HepG2 (cell line): ENCODE data around the gene GPR152. TPM values are rescaled to one million over a fixed set of nuclear protein-coding genes. Genes with fewer than 3 reads are reported as not detected.

Experiments used
- ATAC-seq: fragments of 200-7000 bp; cut with Tn5 transposase; 3 replicates; pipeline ENCODE4 v1.9.1; 2020; ENCODE audit warnings: mild to moderate bottlenecking, moderate library complexity
- BruUV-seq: library from RNA; stranded (reverse); fragments of 400-500 nt; replicated peaks from 2 replicates; lab custom pipeline; 2021; lab: Mats Ljungman, UMichigan
- CTCF ChIA-PET: fragments of 300-600 bp; formaldehyde crosslinking; extraction: SDS; loops from one replicate; lab custom pipeline; 2021; ENCODE audit warnings: low total read pairs, inconsistent platforms, low intra/inter-chr PET ratio; lab: Yijun Ruan, JAX
- POLR2A ChIA-PET: fragments of 350-600 bp; sonication (Branson Sonifier 250); formaldehyde crosslinking; loops from one replicate; lab custom pipeline; 2020; ENCODE audit warnings: antibody characterized with exemption, inconsistent platforms; lab: Yijun Ruan, JAX
- DNase-seq: peaks from one replicate; pipeline ENCODE4 v3.0.0-alpha.2; 2015; ENCODE audit warnings: low spot score
- FAIRE-seq: peaks from 3 replicates; lab custom pipeline; 2011; peaks lifted over from hg19 to GRCh38; lab: Jason Lieb, UNC
- H2AFZ ChIP-seq: one replicate; pipeline ENCODE4 v1.6.1; 2011; ENCODE audit warnings: low read length, inconsistent platforms
- H3K27ac ChIP-seq: fragments of 300-600 bp; 3 replicates; pipeline ENCODE4 v1.8.0; 2011; ENCODE audit warnings: mixed run types, mild to moderate bottlenecking, mixed read lengths, low read length, inconsistent platforms; ENCODE audit not compliant: insufficient read depth; ENCODE audit errors: extremely low read length
- H3K27me3 ChIP-seq, 2 experiments: fragments of 200-600 bp in 1 of 2; 2 replicates in 1 of 2; 3 replicates in 1 of 2; pipeline versions ENCODE4 v1.6.0 to v1.8.0; 2011; ENCODE audit warnings: low read length in 2 of 2, mild to moderate bottlenecking in 2 of 2, moderate library complexity in 2 of 2, inconsistent platforms in 1 of 2; ENCODE audit not compliant: insufficient read depth in 2 of 2, control insufficient read depth in 1 of 2
- H3K36me3 ChIP-seq, 2 experiments: fragments of 200-600 bp in 1 of 2; replicated peaks in 1 of 2; 2 replicates in 1 of 2; 3 replicates in 1 of 2; pipeline versions ENCODE4 v1.5.1 to v1.8.0; 2011; ENCODE audit warnings: low read length in 2 of 2, inconsistent platforms in 1 of 2; ENCODE audit not compliant: insufficient read depth in 2 of 2, control insufficient read depth in 1 of 2
- H3K4me1 ChIP-seq: 2 replicates; pipeline ENCODE4 v1.5.1; 2012; ENCODE audit warnings: low read length, inconsistent platforms; ENCODE audit not compliant: insufficient read depth
- H3K4me2 ChIP-seq: 2 replicates; pipeline ENCODE4 v1.6.0; 2011; ENCODE audit warnings: low read depth, low read length, inconsistent platforms
- H3K4me3 ChIP-seq, 3 experiments: fragments of 200-600 bp in 1 of 3; sonication (generic), shearing (Covaris generic) in 1 of 3; replicated peaks in 1 of 3; 2 replicates each; pipeline ENCODE4 v1.5.1; 2011 to 2016; ENCODE audit warnings: low read length in 3 of 3, inconsistent platforms in 2 of 3, low read depth in 2 of 3, mild to moderate bottlenecking in 2 of 3, control low read depth in 1 of 3, mixed read lengths in 1 of 3; ENCODE audit not compliant: insufficient read depth in 1 of 3
- H3K79me2 ChIP-seq: one replicate; pipeline ENCODE4 v1.6.1; 2011; ENCODE audit warnings: low read length, inconsistent platforms; ENCODE audit not compliant: insufficient read depth
- H3K9ac ChIP-seq: 2 replicates; pipeline ENCODE4 v1.6.0; 2011; ENCODE audit warnings: mild to moderate bottlenecking, low read depth, low read length, inconsistent platforms; ENCODE audit not compliant: insufficient read depth
- H3K9me3 ChIP-seq: 2 replicates; pipeline ENCODE4 v1.5.1; 2012; ENCODE audit warnings: mild to moderate bottlenecking, low read length
- H4K20me1 ChIP-seq: 2 replicates; pipeline ENCODE4 v1.6.0; 2011; ENCODE audit warnings: inconsistent platforms, mild to moderate bottlenecking, low read length, moderate library complexity; ENCODE audit not compliant: insufficient read depth
- AHR ChIP-seq: IDR thresholded peaks from 2 replicates; pipeline ENCODE4 v1.6.1; 2018; ENCODE audit warnings: missing genetic modification reagents, missing compliant biosample characterization
- BORCS8-MEF2B ChIP-seq: sonication (generic); formaldehyde crosslinking; IDR thresholded peaks from 2 replicates; pipeline ENCODE4 v1.8.0; 2022; ENCODE audit warnings: mild to moderate bottlenecking, missing genetic modification reagents
- GABPB1 ChIP-seq: IDR thresholded peaks from 2 replicates; pipeline ENCODE4 v1.6.1; 2016; ENCODE audit warnings: mild to moderate bottlenecking, missing genetic modification reagents, moderate library complexity, missing compliant biosample characterization
- KDM2A ChIP-seq: sonication (generic); formaldehyde crosslinking; IDR thresholded peaks from 2 replicates; pipeline ENCODE4 v1.4.0; 2020; ENCODE audit warnings: low read depth, missing genetic modification reagents, borderline replicate concordance
- MATR3 ChIP-seq: sonication (generic); formaldehyde crosslinking; IDR thresholded peaks from 2 replicates; pipeline ENCODE4 v1.4.0; 2020; ENCODE audit warnings: missing genetic modification reagents
- MTA1 ChIP-seq: sonication (generic); formaldehyde crosslinking; IDR thresholded peaks from 2 replicates; pipeline ENCODE4 v1.4.0; 2020; ENCODE audit warnings: missing genetic modification reagents, mild to moderate bottlenecking, borderline replicate concordance
- MXD4 ChIP-seq: IDR thresholded peaks from 2 replicates; pipeline ENCODE4 v1.6.1; 2016; ENCODE audit warnings: mild to moderate bottlenecking, missing biosample characterization, missing genetic modification reagents
- NR2F6 ChIP-seq, 2 experiments: IDR thresholded peaks; 2 replicates each; pipeline ENCODE4 v1.6.1; 2016; ENCODE audit warnings: antibody characterized with exemption in 1 of 2, mild to moderate bottlenecking in 1 of 2
- RFX5 ChIP-seq: IDR thresholded peaks from 2 replicates; pipeline ENCODE4 v1.6.1; 2011; ENCODE audit warnings: low read depth, low read length, improper control_type of control experiment
- SETDB1 ChIP-seq: sonication (generic); formaldehyde crosslinking; IDR thresholded peaks from 2 replicates; pipeline ENCODE4 v1.5.1; 2020; ENCODE audit warnings: missing genetic modification reagents, mild to moderate bottlenecking, borderline replicate concordance
- STAT5B ChIP-seq: sonication (generic); formaldehyde crosslinking; IDR thresholded peaks from 2 replicates; pipeline ENCODE4 v1.4.0; 2020; ENCODE audit warnings: missing genetic modification reagents
- ZC3H4 ChIP-seq: sonication (generic); formaldehyde crosslinking; IDR thresholded peaks from 2 replicates; pipeline ENCODE4 v1.4.0; 2020; ENCODE audit warnings: missing genetic modification reagents, borderline replicate concordance
- ZFP36 ChIP-seq: fragments of 150-350 bp; IDR thresholded peaks from 2 replicates; pipeline ENCODE4 v1.6.1; 2018; ENCODE audit warnings: borderline replicate concordance, low read length, low read depth; ENCODE audit not compliant: partially characterized antibody
- ZNF678 ChIP-seq: sonication (generic); formaldehyde crosslinking; IDR thresholded peaks from 2 replicates; pipeline ENCODE4 v1.4.0; 2020; ENCODE audit warnings: mild to moderate bottlenecking, missing genetic modification reagents
- ZZZ3 ChIP-seq: sonication (generic); formaldehyde crosslinking; IDR thresholded peaks from 2 replicates; pipeline ENCODE4 v1.4.0; 2020; ENCODE audit warnings: missing genetic modification reagents, mild to moderate bottlenecking, borderline replicate concordance
- WGBS: methylation state at CpG from one replicate; pipeline ENCODE4 v1.1.6; 2017; ENCODE audit warnings: low lambda C conversion rate; 5-methylcytosine and 5-hydroxymethylcytosine counted together
- in situ Hi-C: cut with HindIII; loops from 2 replicates; pipeline ENCODE4 v1.10.0; 2017; ENCODE audit warnings: low pct_unique_long_range_greater_than_20kb; ENCODE audit not compliant: extremely low pct_ligation_motif_present
- intact Hi-C: fragments of 100-400 bp; cut with micrococcal nuclease; formaldehyde crosslinking; loops from one replicate; pipeline ENCODE4 v1.10.0; 2022; ENCODE audit not compliant: unreplicated experiment
- polyA plus RNA-seq, 8 experiments: library from polyadenylated mRNA; depleted of rRNA in 3 of 8; stranded (reverse) in 7 of 8; unstranded in 1 of 8; fragments of >200 nt; fragmentation: Illumina TruSeq in 4 of 8; extraction: Trizol in 4 of 8; gene quantifications; 2 replicates each; pipeline versions ENCODE4 v1.2.1 to v1.2.3, GENCODE V29; 2011 to 2016; ENCODE audit warnings: low read depth in 4 of 8, missing spikeins in 1 of 8, mixed read lengths in 1 of 8; ENCODE audit not compliant: insufficient read depth in 1 of 8
- total RNA-seq, 5 experiments: library from RNA; depleted of rRNA; stranded (reverse); fragments of >200 nt; fragmentation: Illumina TruSeq; extraction: Trizol; gene quantifications; 2 replicates each; pipeline ENCODE4 v1.2.3, GENCODE V29; 2016; ENCODE audit warnings: low read depth in 1 of 5
- TF ChIP-seq, protein P1 (sequence below): sonication (generic); formaldehyde crosslinking; conservative IDR thresholded peaks from 2 replicates; pipeline ENCODE4 v1.4.0; 2020; ENCODE audit warnings: missing genetic modification reagents
- TF ChIP-seq, protein P2 (sequence below): sonication (generic); formaldehyde crosslinking; IDR thresholded peaks from 2 replicates; pipeline ENCODE4 v1.5.0; 2020; ENCODE audit warnings: missing genetic modification reagents
- TF ChIP-seq, protein P3 (sequence below): sonication (generic); formaldehyde crosslinking; conservative IDR thresholded peaks from 2 replicates; pipeline ENCODE4 v1.8.0; 2022; ENCODE audit warnings: low read depth, missing genetic modification reagents
- TF ChIP-seq, protein P4 (sequence below): sonication (generic); formaldehyde crosslinking; conservative IDR thresholded peaks from 2 replicates; pipeline ENCODE4 v1.4.0; 2020; ENCODE audit warnings: missing genetic modification reagents

The GPR152 gene
- total and polyA plus RNA-seq, 2 of the 13 experiments (the other 11 are each of a cell fraction or from before 2014, with no cell fraction given): not detected

DNA sequence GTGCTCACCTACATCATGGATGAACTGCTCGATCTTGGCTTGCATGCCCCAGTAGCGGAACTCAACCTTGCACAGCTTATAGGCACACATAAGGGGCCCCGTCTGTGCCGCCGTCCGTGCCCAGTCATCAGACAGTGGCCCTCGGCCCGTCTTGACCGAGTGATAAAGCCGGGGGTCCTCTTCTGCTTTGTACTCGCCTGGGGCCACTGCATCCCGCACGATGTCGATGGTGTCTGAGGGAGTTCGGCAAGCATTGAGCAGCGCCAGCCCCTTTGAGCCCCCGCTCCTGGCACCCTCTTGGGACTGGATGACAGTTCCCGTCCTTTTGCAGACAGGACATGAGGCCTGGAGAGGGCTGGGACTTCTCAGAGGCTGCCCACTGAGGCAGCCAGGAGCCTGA lies 49.3 kb upstream of the GPR152 start:
- no peaks in the 10 kb centered on the region; a peak in 1 of 5 replicates for H3K36me3 ChIP-seq
- ATAC-seq (no peak), DNase-seq (no peak), FAIRE-seq (no peak)
- no peak overlapping the region for H3K4me2 ChIP-seq
- no peak overlapping the region for H3K9ac ChIP-seq
- BruUV-seq: no TSS peak
- no peaks in the 10 kb centered on the region for H3K9me3 ChIP-seq
- POLR2A ChIA-PET: no interaction called here
- H3K27ac ChIP-seq: no peak overlapping the region
- H3K79me2 ChIP-seq: peaks cover under 1% of the 10 kb centered on the region
- TF ChIP-seq, protein P1, sequence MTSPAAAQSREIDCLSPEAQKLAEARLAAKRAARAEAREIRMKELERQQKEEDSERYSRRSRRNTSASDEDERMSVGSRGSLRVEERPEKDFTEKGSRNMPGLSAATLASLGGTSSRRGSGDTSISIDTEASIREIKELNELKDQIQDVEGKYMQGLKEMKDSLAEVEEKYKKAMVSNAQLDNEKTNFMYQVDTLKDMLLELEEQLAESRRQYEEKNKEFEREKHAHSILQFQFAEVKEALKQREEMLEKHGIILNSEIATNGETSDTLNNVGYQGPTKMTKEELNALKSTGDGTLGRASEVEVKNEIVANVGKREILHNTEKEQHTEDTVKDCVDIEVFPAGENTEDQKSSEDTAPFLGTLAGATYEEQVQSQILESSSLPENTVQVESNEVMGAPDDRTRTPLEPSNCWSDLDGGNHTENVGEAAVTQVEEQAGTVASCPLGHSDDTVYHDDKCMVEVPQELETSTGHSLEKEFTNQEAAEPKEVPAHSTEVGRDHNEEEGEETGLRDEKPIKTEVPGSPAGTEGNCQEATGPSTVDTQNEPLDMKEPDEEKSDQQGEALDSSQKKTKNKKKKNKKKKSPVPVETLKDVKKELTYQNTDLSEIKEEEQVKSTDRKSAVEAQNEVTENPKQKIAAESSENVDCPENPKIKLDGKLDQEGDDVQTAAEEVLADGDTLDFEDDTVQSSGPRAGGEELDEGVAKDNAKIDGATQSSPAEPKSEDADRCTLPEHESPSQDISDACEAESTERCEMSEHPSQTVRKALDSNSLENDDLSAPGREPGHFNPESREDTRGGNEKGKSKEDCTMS (CRISPR knock-in tag): no peak
- TF ChIP-seq ZZZ3 (CRISPR knock-in tag) (no peak), MTA1 (CRISPR knock-in tag) (no peak), ZNF678 (CRISPR knock-in tag) (no peak), MXD4 (CRISPR knock-in tag) (no peak), NR2F6 (IDR thresholded peaks at IDR 0.05) (no peak), NR2F6 (CRISPR knock-in tag; IDR thresholded peaks at IDR 0.05) (no peak), GABPB1 (CRISPR knock-in tag) (no peak), BORCS8-MEF2B (CRISPR knock-in tag) (no peak), AHR (CRISPR knock-in tag) (no peak), RFX5 (no peak), SETDB1 (no peak), MATR3 (CRISPR knock-in tag) (no peak), STAT5B (CRISPR knock-in tag) (no peak), ZC3H4 (no peak), ZFP36 (no peak), KDM2A (CRISPR knock-in tag) (no peak)
- TF ChIP-seq, protein P2, sequence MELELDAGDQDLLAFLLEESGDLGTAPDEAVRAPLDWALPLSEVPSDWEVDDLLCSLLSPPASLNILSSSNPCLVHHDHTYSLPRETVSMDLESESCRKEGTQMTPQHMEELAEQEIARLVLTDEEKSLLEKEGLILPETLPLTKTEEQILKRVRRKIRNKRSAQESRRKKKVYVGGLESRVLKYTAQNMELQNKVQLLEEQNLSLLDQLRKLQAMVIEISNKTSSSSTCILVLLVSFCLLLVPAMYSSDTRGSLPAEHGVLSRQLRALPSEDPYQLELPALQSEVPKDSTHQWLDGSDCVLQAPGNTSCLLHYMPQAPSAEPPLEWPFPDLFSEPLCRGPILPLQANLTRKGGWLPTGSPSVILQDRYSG (CRISPR knock-in tag): no peak
- TF ChIP-seq, protein P3, sequence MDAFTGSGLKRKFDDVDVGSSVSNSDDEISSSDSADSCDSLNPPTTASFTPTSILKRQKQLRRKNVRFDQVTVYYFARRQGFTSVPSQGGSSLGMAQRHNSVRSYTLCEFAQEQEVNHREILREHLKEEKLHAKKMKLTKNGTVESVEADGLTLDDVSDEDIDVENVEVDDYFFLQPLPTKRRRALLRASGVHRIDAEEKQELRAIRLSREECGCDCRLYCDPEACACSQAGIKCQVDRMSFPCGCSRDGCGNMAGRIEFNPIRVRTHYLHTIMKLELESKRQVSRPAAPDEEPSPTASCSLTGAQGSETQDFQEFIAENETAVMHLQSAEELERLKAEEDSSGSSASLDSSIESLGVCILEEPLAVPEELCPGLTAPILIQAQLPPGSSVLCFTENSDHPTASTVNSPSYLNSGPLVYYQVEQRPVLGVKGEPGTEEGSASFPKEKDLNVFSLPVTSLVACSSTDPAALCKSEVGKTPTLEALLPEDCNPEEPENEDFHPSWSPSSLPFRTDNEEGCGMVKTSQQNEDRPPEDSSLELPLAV (CRISPR knock-in tag): no peak
- TF ChIP-seq, protein P4, sequence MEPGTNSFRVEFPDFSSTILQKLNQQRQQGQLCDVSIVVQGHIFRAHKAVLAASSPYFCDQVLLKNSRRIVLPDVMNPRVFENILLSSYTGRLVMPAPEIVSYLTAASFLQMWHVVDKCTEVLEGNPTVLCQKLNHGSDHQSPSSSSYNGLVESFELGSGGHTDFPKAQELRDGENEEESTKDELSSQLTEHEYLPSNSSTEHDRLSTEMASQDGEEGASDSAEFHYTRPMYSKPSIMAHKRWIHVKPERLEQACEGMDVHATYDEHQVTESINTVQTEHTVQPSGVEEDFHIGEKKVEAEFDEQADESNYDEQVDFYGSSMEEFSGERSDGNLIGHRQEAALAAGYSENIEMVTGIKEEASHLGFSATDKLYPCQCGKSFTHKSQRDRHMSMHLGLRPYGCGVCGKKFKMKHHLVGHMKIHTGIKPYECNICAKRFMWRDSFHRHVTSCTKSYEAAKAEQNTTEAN: no peak
- 97% methylated on average over 17 of the region's 18 CpGs for WGBS
- CTCF ChIA-PET: no interaction called here
- no peaks in the 10 kb centered on the region for H3K27me3 ChIP-seq
- H3K4me3 ChIP-seq: no peak overlapping the region
- intact Hi-C loops: no loop called here
- in situ Hi-C loops: no loop called here
- H2AFZ ChIP-seq: no peak overlapping the region
- H3K4me1 ChIP-seq: peaks cover 22% of the 10 kb centered on the region
- no peaks in the 10 kb centered on the region for H4K20me1 ChIP-seq
